ENCODE data around the gene COG1. TPM values are rescaled to one million over a fixed set of nuclear protein-coding genes. Genes with fewer than 3 reads are reported as not detected.

Gene COG1
- total RNA-seq, 1 experiment from 2014 or later, result 41.2 TPM

DNA sequence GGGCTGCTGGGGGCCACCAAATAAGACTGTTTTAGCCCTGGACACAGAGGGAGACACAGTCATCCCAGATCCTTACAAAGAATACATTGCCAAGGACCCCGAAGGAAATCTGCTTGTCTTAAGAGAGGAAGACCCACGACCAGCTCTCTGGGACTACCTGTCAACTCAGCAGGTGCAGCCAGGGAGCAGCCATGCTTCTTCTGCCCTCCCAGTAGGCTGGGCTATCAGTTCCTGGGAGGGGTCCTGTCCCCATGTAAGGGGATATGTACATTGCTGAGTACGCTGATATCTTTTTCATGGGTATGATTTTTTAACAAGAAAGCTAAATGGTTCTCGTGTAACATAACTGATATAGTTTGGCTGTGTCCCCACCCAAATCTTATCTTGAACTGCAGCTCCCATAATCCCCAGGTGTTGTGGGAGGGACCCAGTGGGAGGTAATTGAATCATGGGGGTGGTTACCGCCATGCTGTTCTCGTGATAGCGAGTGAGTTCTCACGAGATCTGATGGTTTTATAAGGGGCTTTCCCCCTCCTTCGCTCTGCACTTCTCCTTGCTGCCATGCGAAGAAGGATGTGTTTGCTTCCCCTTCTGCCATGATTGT, 16.8 kb upstream of the COG1 start:
- no peaks in the 10 kb centered on the region for H3K36me3 ChIP-seq (ENCODE audit: control insufficient read depth, insufficient read depth, low read length)
- in situ Hi-C loops (cut with HindIII; ENCODE audit: low pct_unique_long_range_greater_than_20kb, low sequenced_read_pairs), result no loop called here
- no peaks in the 10 kb centered on the region for H3K4me1 ChIP-seq (ENCODE audit: control insufficient read depth, insufficient read depth, low read length)
- no TSS peak for BruUV-seq (replicated peaks)
- no peak overlapping the region for H3K4me3 ChIP-seq (ENCODE audit: low read depth in 2 of 2, low read length in 2 of 2)
- no peak for TF ChIP-seq POLR2AphosphoS5 (IDR thresholded peaks at IDR 0.05; ENCODE audit: low read depth, low read length)
- TF ChIP-seq, protein P1, sequence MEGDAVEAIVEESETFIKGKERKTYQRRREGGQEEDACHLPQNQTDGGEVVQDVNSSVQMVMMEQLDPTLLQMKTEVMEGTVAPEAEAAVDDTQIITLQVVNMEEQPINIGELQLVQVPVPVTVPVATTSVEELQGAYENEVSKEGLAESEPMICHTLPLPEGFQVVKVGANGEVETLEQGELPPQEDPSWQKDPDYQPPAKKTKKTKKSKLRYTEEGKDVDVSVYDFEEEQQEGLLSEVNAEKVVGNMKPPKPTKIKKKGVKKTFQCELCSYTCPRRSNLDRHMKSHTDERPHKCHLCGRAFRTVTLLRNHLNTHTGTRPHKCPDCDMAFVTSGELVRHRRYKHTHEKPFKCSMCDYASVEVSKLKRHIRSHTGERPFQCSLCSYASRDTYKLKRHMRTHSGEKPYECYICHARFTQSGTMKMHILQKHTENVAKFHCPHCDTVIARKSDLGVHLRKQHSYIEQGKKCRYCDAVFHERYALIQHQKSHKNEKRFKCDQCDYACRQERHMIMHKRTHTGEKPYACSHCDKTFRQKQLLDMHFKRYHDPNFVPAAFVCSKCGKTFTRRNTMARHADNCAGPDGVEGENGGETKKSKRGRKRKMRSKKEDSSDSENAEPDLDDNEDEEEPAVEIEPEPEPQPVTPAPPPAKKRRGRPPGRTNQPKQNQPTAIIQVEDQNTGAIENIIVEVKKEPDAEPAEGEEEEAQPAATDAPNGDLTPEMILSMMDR (IDR thresholded peaks at IDR 0.05), result no peak
- TF ChIP-seq, protein P2, sequence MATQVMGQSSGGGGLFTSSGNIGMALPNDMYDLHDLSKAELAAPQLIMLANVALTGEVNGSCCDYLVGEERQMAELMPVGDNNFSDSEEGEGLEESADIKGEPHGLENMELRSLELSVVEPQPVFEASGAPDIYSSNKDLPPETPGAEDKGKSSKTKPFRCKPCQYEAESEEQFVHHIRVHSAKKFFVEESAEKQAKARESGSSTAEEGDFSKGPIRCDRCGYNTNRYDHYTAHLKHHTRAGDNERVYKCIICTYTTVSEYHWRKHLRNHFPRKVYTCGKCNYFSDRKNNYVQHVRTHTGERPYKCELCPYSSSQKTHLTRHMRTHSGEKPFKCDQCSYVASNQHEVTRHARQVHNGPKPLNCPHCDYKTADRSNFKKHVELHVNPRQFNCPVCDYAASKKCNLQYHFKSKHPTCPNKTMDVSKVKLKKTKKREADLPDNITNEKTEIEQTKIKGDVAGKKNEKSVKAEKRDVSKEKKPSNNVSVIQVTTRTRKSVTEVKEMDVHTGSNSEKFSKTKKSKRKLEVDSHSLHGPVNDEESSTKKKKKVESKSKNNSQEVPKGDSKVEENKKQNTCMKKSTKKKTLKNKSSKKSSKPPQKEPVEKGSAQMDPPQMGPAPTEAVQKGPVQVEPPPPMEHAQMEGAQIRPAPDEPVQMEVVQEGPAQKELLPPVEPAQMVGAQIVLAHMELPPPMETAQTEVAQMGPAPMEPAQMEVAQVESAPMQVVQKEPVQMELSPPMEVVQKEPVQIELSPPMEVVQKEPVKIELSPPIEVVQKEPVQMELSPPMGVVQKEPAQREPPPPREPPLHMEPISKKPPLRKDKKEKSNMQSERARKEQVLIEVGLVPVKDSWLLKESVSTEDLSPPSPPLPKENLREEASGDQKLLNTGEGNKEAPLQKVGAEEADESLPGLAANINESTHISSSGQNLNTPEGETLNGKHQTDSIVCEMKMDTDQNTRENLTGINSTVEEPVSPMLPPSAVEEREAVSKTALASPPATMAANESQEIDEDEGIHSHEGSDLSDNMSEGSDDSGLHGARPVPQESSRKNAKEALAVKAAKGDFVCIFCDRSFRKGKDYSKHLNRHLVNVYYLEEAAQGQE (IDR thresholded peaks at IDR 0.05; ENCODE audit: insufficient read depth in 1 of 2, low read depth in 2 of 2, low read length in 1 of 2), result no peak
- no peak for TF ChIP-seq SIN3A (IDR thresholded peaks at IDR 0.05; ENCODE audit: borderline replicate concordance, insufficient read depth, low read depth, low read length)
- TF ChIP-seq TCF7L2 (IDR thresholded peaks at IDR 0.05; ENCODE audit: low read depth, low read length), result no peak
- no peak overlapping the region for H3K27ac ChIP-seq (ENCODE audit: low read length)
- CTCF ChIA-PET, result no interaction called here
- POLR2A ChIA-PET, result interaction anchor here (0.6 kb wide), 1 partner anchor 154 kb away, joined by 13 read pairs; no protein-coding TSS in a partner anchor
- intact Hi-C loops (cut with micrococcal nuclease; ENCODE audit: unreplicated experiment), result no loop called here
- no peaks in the 10 kb centered on the region for H3K27me3 ChIP-seq (ENCODE audit: control insufficient read depth, insufficient read depth, low read length)
- no peaks in the 10 kb centered on the region for H3K9me3 ChIP-seq (ENCODE audit: control insufficient read depth, insufficient read depth, low read depth, low read length)
- no peak for ATAC-seq
- no peak for DNase-seq (ENCODE audit: low read depth, low spot score)

DNA sequence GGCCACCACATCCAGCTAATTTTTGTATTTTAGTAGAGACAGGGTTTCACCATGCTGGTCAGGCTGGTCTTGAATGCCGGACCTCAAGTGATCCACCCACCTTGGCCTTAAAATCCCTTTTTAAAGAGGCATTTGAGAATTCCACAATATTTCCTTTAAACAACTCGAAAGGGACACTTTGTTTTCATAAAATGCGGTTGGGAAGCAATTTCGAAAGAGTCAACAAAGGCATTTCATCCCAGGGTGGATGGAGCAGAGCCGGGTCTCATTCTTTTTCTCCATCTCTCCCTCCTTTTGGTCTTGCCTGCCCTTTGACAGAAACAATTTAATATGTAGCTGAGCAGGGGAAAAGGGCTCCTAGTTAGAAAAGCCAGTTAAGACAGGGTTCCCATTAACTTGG, 13.5 kb upstream of the COG1 start:
- CTCF ChIA-PET, result no interaction called here
- Histone ChIP-seq H3K4me1 (ENCODE audit: control insufficient read depth, insufficient read depth, low read length) (no peaks in the 10 kb centered on the region), H3K27ac (ENCODE audit: low read length) (no peak overlapping the region), H3K9me3 (ENCODE audit: control insufficient read depth, insufficient read depth, low read depth, low read length) (no peaks in the 10 kb centered on the region), H3K4me3 (ENCODE audit: low read depth in 2 of 2, low read length in 2 of 2) (no peak overlapping the region), H3K36me3 (ENCODE audit: control insufficient read depth, insufficient read depth, low read length) (no peaks in the 10 kb centered on the region), H3K27me3 (ENCODE audit: control insufficient read depth, insufficient read depth, low read length) (no peaks in the 10 kb centered on the region)
- in situ Hi-C loops (cut with HindIII; ENCODE audit: low pct_unique_long_range_greater_than_20kb, low sequenced_read_pairs) (no loop called here), intact Hi-C loops (cut with micrococcal nuclease; ENCODE audit: unreplicated experiment) (no loop called here)
- ATAC-seq (no peak), DNase-seq (ENCODE audit: low read depth, low spot score) (no peak)
- TF ChIP-seq SIN3A (IDR thresholded peaks at IDR 0.05; ENCODE audit: borderline replicate concordance, insufficient read depth, low read depth, low read length) (no peak), TCF7L2 (IDR thresholded peaks at IDR 0.05; ENCODE audit: low read depth, low read length) (no peak), POLR2AphosphoS5 (IDR thresholded peaks at IDR 0.05; ENCODE audit: low read depth, low read length) (no peak)
- TF ChIP-seq, protein P2 (IDR thresholded peaks at IDR 0.05; ENCODE audit: insufficient read depth in 1 of 2, low read depth in 2 of 2, low read length in 1 of 2), result no peak
- TF ChIP-seq, protein P1 (IDR thresholded peaks at IDR 0.05), result no peak
- BruUV-seq (replicated peaks), result no TSS peak
- POLR2A ChIA-PET, result no interaction called here

Measured in Panc1 (cell line).